OCI-M2 (cell line): ENCODE data around the gene RNASE11.
"Not testable (repeated sequence)": the region's sequence is repeated elsewhere in the genome, so short reads cannot be mapped to it uniquely, and the experiment has no call there.

Experiments
- DNase-seq: peaks from one replicate; lab custom pipeline; 2025; ENCODE audit not compliant: unreplicated experiment; lab: John Stamatoyannopoulos, UW

RNASE11 gene

DNA sequence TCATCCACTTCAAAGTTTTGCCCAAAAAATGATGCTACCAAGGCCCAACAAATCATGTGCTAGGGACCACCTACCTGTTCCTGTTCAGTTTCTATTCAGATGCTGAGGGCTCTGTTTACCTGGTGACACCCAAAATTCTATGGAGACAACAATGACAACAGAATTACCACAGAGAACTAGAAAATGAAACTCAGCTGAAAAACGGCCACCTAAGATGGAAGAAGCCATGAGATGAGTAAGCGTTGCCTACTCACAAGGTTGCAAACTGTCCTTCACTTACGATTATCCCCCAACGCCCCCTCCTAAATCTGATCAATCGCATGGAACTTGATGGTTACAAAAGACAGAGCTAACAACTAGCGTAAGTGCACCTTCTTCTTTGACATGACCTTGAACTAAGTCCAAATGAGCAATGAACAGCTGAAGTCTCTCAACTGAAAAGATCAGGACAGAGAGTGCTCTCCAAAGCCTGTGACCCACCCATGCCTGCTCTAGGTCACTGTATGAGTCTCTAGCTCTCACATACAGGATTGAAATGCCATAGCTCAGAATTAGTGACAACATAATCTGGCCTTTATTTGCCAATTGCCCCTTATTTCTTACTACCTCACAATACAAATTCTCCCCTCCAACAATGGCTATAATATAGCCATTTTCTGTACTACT lies at the start of gene RNASE11:
Gene RNASE11 (minus strand): TSS at position 513 of the 666 bp plus-strand sequence.
- no peak for DNase-seq

- DNase-seq = peak; percentile 87
Observed at GRCh38 chr14:20632831-20633691, 45.3 kb upstream of the RNASE11 start.

DNA sequence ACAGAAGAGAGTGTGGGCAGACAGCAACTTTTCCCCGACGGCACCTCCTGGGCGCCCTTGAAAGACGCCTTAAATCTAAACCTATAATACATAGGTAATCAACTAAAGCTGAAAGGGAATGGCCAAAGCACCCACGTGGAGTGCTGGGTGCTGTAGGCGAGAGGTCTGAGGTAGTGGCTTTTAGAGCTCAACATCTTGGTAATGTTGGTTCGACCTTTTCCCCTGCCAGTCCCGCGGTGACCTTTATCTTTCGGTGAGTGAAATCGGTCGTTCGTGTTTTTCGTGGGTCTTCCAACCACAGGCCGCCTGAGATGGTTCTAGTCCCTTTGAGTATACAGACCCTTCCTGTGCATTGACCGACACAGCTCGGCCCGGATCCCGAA lies 44.6 kb upstream of the RNASE11 start:
- no peak for DNase-seq

DNA sequence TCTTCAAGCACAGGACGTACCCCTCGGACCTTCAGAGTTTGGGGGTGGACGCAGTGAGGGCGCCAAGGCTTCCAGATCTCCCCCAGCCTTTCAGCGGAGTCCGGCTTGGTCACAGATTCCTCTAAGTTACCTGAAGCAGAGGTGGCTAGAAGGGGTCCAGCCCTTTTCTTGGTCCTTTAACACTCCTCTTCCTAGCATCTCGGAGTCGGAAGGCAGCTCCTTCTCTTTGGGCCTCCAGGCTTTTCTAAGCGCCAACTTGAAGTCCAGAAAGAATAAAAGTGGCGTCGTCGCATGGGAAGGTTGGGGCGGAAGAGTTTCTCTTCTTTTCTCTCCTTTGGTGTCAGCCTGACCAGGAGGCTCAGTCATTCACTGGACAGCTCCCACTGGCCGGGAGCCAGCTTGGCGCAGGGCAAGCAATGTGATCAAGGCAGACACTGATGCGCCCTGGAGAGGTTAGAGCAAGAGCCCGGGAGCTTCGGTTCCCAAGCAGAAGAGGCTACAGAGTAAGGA lies 44.1 kb upstream of the RNASE11 start:
- DNase-seq = no peak

DNA sequence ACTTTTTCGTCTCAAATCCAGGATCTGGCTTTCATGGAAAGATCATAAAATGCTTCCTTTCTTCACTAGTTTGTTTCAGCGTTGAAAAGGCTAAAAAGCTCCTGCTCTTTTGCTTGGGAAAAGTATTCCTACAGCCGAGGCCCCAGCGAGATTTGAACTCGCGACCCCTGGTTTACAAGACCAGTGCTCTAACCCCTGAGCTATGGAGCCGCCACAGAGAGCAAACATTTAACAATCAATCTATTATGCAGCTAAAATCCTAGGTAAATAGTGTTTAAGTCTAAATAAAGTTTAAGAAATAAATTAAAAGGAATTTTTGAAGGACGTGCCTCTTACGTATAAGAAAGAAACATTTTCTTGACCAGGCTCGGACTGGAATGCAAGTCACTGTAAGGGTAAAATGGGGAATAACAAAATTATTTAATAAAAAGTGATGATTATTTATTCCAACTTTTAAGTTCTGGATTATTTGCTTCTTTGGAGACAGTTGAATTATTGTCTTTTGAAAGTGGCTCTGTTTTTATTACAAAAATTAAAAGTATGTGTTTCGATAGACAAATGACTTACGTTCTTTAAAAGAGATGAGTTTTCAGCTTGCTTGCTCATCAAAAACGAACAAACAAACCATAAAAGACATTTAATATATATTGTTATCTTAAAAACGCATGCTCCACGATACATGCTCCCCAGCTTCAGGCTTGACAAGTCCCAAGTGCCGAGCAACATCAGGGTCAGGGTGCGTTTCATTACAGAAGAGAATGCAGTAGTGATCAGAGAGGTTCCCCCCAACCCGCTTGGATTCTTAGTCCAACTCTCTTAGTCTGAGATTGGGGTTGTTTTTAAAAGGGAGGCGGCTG lies 43.5 kb upstream of the RNASE11 start:
- no peak for DNase-seq

GRCh38 chr14:20630340-20631022 lies 42.7 kb upstream of the RNASE11 start:
- DNase-seq = no peak

GRCh38 chr14:20628063-20628854 lies 40.5 kb upstream of the RNASE11 start:
- DNase-seq = no peak

GRCh38 chr14:20627346-20628027 lies 39.7 kb upstream of the RNASE11 start:
- no peak for DNase-seq

DNA sequence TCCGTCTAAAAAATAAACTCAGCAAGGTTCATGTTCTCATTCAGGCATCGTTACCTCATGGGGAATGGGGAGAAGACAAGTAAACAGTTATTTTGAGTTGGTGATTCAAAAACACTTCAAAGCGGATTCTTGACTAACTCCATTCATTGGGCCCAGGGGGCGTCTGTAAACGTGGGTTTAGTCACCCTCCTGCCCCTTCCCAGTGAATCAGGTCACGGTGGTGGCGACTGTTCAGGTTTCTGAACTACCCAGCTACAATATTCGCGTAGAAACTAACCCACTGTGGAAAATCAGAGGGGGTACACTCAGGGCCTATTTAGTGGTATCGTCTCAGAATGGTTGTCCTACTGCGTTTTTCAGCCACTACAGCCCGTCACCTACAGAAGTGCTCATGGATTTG lies 38.5 kb upstream of the RNASE11 start:
- no peak for DNase-seq

DNA sequence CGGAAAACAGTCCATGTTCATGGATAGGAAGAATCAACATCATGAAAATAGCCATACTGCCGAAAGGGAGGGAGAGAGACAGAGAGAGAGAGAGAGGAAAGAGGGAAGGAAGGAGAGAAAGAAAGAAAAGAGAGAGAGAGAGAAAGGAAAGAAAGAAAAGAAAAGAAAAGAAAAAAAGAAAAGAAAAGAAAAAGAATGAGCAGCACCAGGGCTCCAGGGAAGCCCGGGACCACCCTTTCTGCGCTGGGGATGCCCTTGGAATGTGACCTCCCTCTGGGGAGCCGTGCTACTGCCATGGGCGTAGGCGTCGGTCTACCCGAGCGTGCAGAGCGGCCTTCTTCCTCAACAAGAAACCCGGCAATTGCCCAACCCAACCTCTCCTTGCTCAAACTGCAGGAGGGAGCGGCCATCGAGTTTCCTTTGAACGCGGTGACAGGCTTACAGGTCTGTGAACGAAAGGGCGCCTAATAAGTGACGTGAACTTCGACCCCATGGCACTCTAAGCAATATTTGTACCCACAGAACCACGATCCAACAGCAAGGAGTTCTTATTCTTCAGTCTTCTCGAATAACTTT lies 36.8 kb upstream of the RNASE11 start:
- peak; percentile 41 for DNase-seq

DNA sequence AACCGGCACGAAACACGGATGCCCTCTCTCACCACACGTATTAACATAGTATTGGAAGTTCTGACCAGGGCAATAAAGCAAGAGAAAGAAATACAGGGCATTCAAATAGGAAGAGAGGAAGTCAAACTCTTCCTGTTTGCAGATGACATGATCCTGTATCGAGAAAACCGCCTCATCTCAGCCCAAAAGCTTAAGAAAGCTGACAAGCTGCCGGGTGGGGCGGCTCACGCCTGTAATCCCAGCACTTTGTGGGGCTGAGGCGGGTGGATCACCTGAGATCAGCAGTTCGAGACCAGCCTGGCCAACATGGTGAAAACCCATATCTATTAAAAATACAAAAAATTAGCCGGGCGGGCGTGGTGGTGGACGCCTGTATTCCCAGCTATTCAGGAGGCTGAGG lies 36.0 kb upstream of the RNASE11 start:
- DNase-seq = no peak

- no peak for DNase-seq
Observed at GRCh38 chr14:20622816-20623291, 35.1 kb upstream of the RNASE11 start.

DNA sequence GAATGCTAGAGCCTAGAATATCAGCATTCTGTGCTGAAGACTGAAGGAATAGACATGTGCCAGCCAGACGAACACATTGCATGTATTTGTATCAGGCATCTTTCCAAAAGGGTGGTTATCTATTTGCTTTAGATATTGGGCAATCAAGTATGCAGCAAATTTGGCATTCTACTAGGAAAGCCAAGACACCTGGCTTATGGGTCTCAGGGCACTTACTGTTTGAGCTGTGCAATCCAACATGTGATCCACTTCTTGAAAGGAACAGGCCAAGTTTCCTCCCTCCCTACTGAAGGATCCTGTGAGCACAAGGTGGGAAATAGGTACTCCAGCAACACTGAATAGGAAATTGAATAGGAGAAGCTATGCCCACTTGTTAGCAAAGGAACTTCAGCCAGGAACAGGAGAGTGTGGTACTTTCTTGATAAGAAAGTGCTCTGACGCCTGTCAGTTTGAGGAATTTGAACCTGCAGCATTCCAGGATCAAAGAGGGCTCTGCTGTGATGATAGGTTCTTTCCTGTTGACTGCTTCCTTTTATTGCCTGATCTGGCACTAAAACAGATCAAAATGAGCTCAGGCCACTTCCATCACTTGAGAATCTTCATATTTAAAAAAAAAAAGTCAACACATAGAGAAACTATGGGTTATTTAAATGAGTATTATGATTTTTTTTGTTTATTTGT lies 33.1 kb upstream of the RNASE11 start:
- no peak for DNase-seq

GRCh38 chr14:20619688-20620087 lies 31.9 kb upstream of the RNASE11 start:
- not testable (repeated sequence) for DNase-seq

GRCh38 chr14:20618271-20618749 lies 30.5 kb upstream of the RNASE11 start:
- no peak for DNase-seq

GRCh38 chr14:20617138-20618003 lies 29.6 kb upstream of the RNASE11 start:
- no peak for DNase-seq

GRCh38 chr14:20615996-20616395 lies 28.2 kb upstream of the RNASE11 start:
- no peak for DNase-seq
